Mucosa of descending colon (tissue), 3 donors: ENCODE measurements around the gene CDIPT. TPM values are rescaled to one million over a fixed set of nuclear protein-coding genes. Genes with fewer than 3 reads are reported as not detected.

ENCODE experiments used
- ATAC-seq: fragments of 200-7000 bp; cut with Tn5 transposase; one replicate; pipeline ENCODE4 v1.9.1; 2020; ENCODE audit warnings: mild to moderate bottlenecking, moderate library complexity
- DNase-seq, 3 donors: peaks; one replicate each; pipeline ENCODE4 v3.0.0-alpha.2; 2020
- H3K36me3 ChIP-seq: fragments of 200-600 bp; one replicate; pipeline ENCODE4 v1.8.0; 2021; ENCODE audit warnings: low read depth, mild to moderate bottlenecking
- H3K4me1 ChIP-seq: fragments of 200-600 bp; one replicate; pipeline ENCODE4 v1.8.0; 2021; ENCODE audit warnings: low read depth, mild to moderate bottlenecking
- H3K4me3 ChIP-seq: fragments of 200-600 bp; one replicate; pipeline ENCODE4 v1.8.0; 2021; ENCODE audit warnings: mild to moderate bottlenecking
- H3K9me3 ChIP-seq: fragments of 200-600 bp; one replicate; pipeline ENCODE4 v1.8.0; 2021; ENCODE audit warnings: mild to moderate bottlenecking
- intact Hi-C, 2 donors: fragments of 100-400 bp; cut with DNase I in 1 of 2; cut with micrococcal nuclease in 1 of 2; formaldehyde crosslinking; loops; one replicate each; pipeline versions ENCODE4 v1.11.0 to v1.11.1; 2022; cut with DNase I, micrococcal nuclease
- total RNA-seq, 3 donors: library from RNA; stranded (reverse); fragmentation: NEBNext Ultra II Directional in 2 of 3; extraction: Animal tissue kit (Norgen Biotek cat#: 25700) in 2 of 3; gene quantifications; one replicate each; pipeline versions ENCODE4 v1.2.1 to v1.2.4, GENCODE V29; 2021 to 2023
- TF ChIP-seq, protein P1 (sequence below): fragments of 200-600 bp; IDR thresholded peaks from one replicate; pipeline ENCODE4 v1.8.0; 2022; ENCODE audit warnings: antibody characterized with exemption, mild to moderate bottlenecking
- donor health status: DM: no; HTN: no; CAD: no; lungs with moderate emphysema.
- donor health status: DM: no; HTN: no; CAD: no.
- donor health status: DM: no; HTN: yes; CAD: no.

The CDIPT gene
- total RNA-seq, 3 donors from 2014 or later = 53.1 to 102 (median 90.5) TPM

DNA sequence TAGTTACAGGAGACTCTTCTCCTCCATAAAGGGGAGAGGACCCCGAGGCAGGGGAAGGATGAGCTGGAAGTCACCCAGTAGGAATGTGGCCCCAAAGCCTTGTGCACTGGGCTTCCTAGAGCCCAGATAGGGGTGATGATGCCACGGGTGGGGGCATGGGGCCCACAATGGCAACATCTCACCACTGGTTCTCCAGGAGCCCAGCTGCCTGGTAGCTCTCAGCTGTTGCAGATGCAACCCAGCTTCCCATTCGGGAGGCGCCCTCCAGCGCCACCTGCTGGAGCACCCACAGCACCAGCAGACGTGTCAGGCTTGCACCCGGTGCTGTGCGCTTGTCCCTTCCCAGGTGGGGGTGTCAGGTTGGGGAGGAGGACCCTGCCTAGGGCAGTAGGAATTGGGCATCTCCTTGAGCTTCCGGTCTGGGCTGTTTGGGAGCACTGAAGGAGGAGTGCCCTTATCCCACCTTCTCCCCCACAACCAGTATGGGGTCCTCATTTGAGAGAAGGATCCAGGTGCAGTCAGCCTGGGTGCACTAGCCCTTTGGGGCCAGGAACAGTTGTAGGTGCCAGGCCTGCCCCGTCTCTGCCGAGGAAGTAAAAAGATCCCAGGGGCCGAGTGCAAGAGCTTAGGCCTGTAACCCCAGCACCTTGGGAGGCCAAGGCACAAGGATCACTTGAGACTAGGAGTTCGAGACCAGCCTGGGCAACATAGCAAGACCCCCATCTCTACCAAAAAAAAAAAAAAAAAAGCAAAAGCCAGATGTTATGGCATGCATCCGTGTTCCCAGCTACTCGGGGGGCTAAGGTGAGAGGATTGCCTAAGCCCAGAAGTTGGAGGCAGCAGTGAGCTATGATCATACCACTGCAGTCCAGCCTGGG is 14.4 kb downstream of the CDIPT start:
- no peaks in the 10 kb centered on the region for H3K9me3 ChIP-seq
- TF ChIP-seq, protein P1, sequence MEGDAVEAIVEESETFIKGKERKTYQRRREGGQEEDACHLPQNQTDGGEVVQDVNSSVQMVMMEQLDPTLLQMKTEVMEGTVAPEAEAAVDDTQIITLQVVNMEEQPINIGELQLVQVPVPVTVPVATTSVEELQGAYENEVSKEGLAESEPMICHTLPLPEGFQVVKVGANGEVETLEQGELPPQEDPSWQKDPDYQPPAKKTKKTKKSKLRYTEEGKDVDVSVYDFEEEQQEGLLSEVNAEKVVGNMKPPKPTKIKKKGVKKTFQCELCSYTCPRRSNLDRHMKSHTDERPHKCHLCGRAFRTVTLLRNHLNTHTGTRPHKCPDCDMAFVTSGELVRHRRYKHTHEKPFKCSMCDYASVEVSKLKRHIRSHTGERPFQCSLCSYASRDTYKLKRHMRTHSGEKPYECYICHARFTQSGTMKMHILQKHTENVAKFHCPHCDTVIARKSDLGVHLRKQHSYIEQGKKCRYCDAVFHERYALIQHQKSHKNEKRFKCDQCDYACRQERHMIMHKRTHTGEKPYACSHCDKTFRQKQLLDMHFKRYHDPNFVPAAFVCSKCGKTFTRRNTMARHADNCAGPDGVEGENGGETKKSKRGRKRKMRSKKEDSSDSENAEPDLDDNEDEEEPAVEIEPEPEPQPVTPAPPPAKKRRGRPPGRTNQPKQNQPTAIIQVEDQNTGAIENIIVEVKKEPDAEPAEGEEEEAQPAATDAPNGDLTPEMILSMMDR = peak; percentile 95
- intact Hi-C loops = no loop called here
- no peaks in the 10 kb centered on the region for H3K4me1 ChIP-seq
- peaks cover 23% of the 10 kb centered on the region for H3K36me3 ChIP-seq
- peak; percentile 92 for ATAC-seq
- peak; percentile 82 to 89 (median 86) for DNase-seq
- no peak overlapping the region for H3K4me3 ChIP-seq

DNA sequence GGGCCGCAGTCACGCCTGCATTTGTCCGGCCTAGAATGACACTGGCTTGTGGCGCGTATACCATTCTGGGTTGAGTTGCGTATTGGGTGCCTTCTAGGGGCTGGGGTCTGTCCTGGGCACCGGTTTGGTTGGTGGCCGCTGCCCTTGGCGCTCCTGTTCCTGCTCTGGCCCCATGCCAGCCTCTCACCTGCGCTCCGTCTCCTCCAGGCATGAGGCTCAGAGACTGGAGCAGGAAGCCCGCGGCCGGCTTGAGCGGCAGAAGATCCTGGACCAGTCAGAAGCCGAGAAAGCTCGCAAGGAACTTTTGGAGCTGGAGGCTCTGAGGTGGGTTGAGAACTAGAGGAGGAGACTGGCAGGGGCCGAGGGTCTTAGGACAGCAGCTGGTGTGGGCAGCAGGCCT is 17.4 kb downstream of the CDIPT start:
- no peak for ATAC-seq

DNA sequence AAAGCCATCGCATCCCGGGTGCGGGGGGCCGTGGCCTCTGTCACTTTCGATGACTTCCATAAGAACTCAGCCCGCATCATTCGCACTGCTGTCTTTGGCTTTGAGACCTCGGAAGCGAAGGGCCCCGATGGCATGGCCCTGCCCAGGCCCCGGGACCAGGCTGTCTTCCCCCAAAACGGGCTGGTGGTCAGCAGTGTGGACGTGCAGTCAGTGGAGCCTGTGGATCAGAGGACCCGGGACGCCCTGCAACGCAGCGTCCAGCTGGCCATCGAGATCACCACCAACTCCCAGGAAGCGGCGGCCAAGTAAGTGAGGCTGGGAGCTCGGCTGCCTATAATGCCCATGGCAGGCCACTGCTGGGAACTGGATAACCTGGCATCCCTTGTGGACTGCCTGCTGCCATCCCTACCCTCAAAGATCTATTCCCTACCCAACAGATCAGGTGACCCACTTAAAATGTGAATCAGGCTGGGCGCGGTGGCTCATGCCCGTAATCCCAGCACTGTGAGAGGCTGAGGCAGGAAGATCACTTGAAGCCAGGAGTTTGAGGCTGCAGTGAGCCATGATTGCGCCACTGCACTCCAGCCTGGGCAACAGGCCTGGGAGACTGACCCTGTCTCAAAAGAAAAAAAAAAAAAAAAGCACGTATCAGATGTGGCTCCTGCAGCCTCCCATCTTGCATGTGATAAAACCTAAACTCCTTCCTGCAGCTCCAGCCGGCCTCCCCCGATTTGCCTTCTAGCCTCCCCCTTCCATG is 18.3 kb downstream of the CDIPT start:
- ATAC-seq = no peak
- H3K4me3 ChIP-seq = no peak overlapping the region
- H3K4me1 ChIP-seq = no peaks in the 10 kb centered on the region
- TF ChIP-seq, protein P1 = no peak
- H3K9me3 ChIP-seq = no peaks in the 10 kb centered on the region
- intact Hi-C loops = no loop called here
- H3K36me3 ChIP-seq = peaks cover 36% of the 10 kb centered on the region
- DNase-seq = no peak

More for the DNA sequence above, 17.4 kb downstream of the CDIPT start:
- no peaks in the 10 kb centered on the region for H3K9me3 ChIP-seq
- intact Hi-C loops = no loop called here
- H3K4me1 ChIP-seq = no peaks in the 10 kb centered on the region
- no peak for DNase-seq
- TF ChIP-seq, protein P1 = no peak
- peaks cover 36% of the 10 kb centered on the region for H3K36me3 ChIP-seq
- no peak overlapping the region for H3K4me3 ChIP-seq

DNA sequence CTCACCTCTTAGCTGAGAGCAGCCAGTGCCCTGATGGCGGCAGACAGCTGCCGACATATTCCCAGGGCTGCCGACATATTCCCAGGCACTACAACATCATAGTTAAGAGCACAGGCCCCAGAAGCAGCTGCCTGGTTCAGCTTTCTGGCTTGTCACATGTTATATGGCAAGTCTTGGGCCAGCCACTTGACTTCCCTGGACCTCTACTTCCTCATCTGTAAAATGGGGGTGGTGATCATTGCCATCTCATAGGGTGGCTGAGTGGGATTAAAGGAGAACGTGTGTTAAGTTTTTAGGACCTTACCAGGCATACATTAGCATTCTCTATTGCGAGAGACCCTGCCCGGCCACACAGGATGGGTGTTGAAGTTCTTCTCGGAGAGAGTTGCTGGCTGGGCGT is 19.1 kb downstream of the CDIPT start:
- no peaks in the 10 kb centered on the region for H3K9me3 ChIP-seq
- ATAC-seq (no peak), DNase-seq (no peak)
- H3K4me3 ChIP-seq = no peak overlapping the region
- TF ChIP-seq, protein P1 = no peak
- intact Hi-C loops = no loop called here
- no peaks in the 10 kb centered on the region for H3K4me1 ChIP-seq
- H3K36me3 ChIP-seq = peaks cover 40% of the 10 kb centered on the region

DNA sequence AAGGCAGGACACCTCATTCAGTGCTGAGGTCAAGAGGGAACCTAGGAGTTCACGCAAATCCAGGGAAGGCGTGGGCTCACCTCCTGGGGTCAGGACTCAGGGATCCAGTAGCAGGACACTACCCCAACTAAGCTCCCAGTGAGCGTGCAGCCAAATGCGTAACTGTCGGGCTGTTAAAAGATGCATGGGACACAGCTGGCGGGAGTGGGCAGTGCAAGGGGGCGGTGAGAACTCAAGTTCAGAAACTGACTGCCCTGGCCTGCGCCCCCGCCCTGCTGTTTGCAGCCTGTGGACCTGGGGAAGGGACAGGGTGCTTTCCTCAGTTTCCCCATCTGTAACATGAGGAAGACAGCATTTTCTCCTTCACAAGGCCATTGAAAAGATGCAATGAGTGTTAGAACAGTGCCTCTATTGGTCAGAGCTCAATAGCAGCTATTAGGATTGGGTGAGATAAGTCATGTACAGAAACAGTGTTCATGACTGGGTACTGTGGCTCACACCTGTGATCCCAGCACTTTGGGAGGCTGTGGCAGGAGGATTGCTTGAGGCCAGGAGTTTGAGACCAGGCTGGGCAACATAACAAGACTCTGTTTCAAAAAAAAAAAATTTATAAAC is 20.2 kb downstream of the CDIPT start:
- intact Hi-C loops = no loop called here
- no peak overlapping the region for H3K4me3 ChIP-seq

More for the DNA sequence above, 20.2 kb downstream of the CDIPT start:
- TF ChIP-seq, protein P1 = no peak
- Histone ChIP-seq H3K4me1 (no peaks in the 10 kb centered on the region), H3K36me3 (peaks cover 42% of the 10 kb centered on the region), H3K9me3 (no peaks in the 10 kb centered on the region)
- ATAC-seq (no peak), DNase-seq (no peak)
